Left ventricle myocardium inferior (tissue), 1 donor: ENCODE data around the gene PTGR3. TPM values are rescaled to one million over a fixed set of nuclear protein-coding genes. Genes with fewer than 3 reads are reported as not detected.
A peak's percentile ranks its signal among the peaks of the same experiment; 100 is the strongest.

Experiments
- DNase-seq: peaks from one replicate; pipeline ENCODE4 v3.0.0-alpha.2; 2020
- H3K27ac ChIP-seq: fragments of 200-600 bp; replicated peaks from 2 replicates; pipeline ENCODE4 v1.8.0; 2021
- H3K27me3 ChIP-seq: fragments of 200-600 bp; 2 replicates; pipeline ENCODE4 v1.8.0; 2021; ENCODE audit warnings: low read depth
- H3K36me3 ChIP-seq: fragments of 200-600 bp; 2 replicates; pipeline ENCODE4 v1.8.0; 2021
- H3K4me1 ChIP-seq: fragments of 200-600 bp; 2 replicates; pipeline ENCODE4 v1.8.0; 2021
- H3K4me3 ChIP-seq: fragments of 200-600 bp; 2 replicates; pipeline ENCODE4 v1.8.0; 2021; ENCODE audit warnings: mild to moderate bottlenecking, moderate library complexity
- H3K9me3 ChIP-seq: fragments of 200-600 bp; replicated peaks from 2 replicates; pipeline ENCODE4 v1.8.0; 2021
- CTCF ChIP-seq: fragments of 200-600 bp; IDR thresholded peaks from 2 replicates; pipeline ENCODE4 v1.8.0; 2021; ENCODE audit warnings: antibody characterized with exemption, mild to moderate bottlenecking, borderline replicate concordance
- intact Hi-C: fragments of 100-400 bp; cut with micrococcal nuclease; formaldehyde crosslinking; loops from one replicate; pipeline ENCODE4 v1.11.0; 2022
- total RNA-seq: library from RNA; stranded (reverse); fragmentation: NEBNext Ultra II Directional; extraction: Animal tissue kit (Norgen Biotek cat#: 25700); gene quantifications from one replicate; pipeline ENCODE4 v1.2.1, GENCODE V29; 2021
- donor health status: DM: no; HTN: yes; CAD: no; lungs with severe emphysema.

Gene PTGR3
- total RNA-seq, 1 donor from 2014 or later, result 77.3 TPM

- DNase-seq, result no peak
- H3K27me3 ChIP-seq, result no peaks in the 10 kb centered on the region
- TF ChIP-seq CTCF, result no peak
- peak overlapping the region; percentile 85 for H3K4me3 ChIP-seq
- H3K4me1 ChIP-seq, result peaks cover 82% of the 10 kb centered on the region
- peak overlapping the region; percentile 99 for H3K27ac ChIP-seq
- H3K36me3 ChIP-seq, result peaks cover 19% of the 10 kb centered on the region
- H3K9me3 ChIP-seq, result no peaks in the 10 kb centered on the region
- intact Hi-C loops, result no loop called here
Measured at GRCh38 chr18:75204269-75204731, 4.6 kb downstream of the PTGR3 start.

- H3K9me3 ChIP-seq, result no peaks in the 10 kb centered on the region
- H3K4me1 ChIP-seq, result peaks cover 86% of the 10 kb centered on the region
- H3K36me3 ChIP-seq, result peaks cover 19% of the 10 kb centered on the region
- no peaks in the 10 kb centered on the region for H3K27me3 ChIP-seq
- H3K4me3 ChIP-seq, result peak overlapping the region; percentile 85
- TF ChIP-seq CTCF, result no peak
- H3K27ac ChIP-seq, result peak overlapping the region; percentile 99
- intact Hi-C loops, result no loop called here
- DNase-seq, result no peak
Measured at GRCh38 chr18:75203416-75204268, 5.3 kb downstream of the PTGR3 start.

GRCh38 chr18:75202696-75203365 is 6.1 kb downstream of the PTGR3 start:
- DNase-seq, result no peak
- peaks cover 19% of the 10 kb centered on the region for H3K36me3 ChIP-seq
- no peaks in the 10 kb centered on the region for H3K9me3 ChIP-seq
- peak overlapping the region; percentile 99 for H3K27ac ChIP-seq
- intact Hi-C loops, result no loop called here
- H3K4me3 ChIP-seq, result no peak overlapping the region
- H3K27me3 ChIP-seq, result no peaks in the 10 kb centered on the region
- no peak for TF ChIP-seq CTCF
- peaks cover 86% of the 10 kb centered on the region for H3K4me1 ChIP-seq

- Histone ChIP-seq H3K4me3 (no peak overlapping the region), H3K27ac (no peak overlapping the region), H3K9me3 (no peaks in the 10 kb centered on the region), H3K36me3 (peaks cover 19% of the 10 kb centered on the region), H3K27me3 (no peaks in the 10 kb centered on the region), H3K4me1 (peaks cover 79% of the 10 kb centered on the region)
- no peak for TF ChIP-seq CTCF
- no peak for DNase-seq
- intact Hi-C loops, result no loop called here
Measured at GRCh38 chr18:75201282-75202270, 7.4 kb downstream of the PTGR3 start.
